Measurements from ENCODE around the gene AP1M1.
"Not testable (repeated sequence)": the region's sequence is repeated elsewhere in the genome, so short reads cannot be mapped to it uniquely, and the experiment has no call there.

The AP1M1 gene

GRCh38 chr19:16161840-16162239, 35.9 kb upstream of the AP1M1 start:
- H3K27ac ChIP-seq (ENCODE audit: low read depth, low read length) = no peak overlapping the region
- no peaks in the 10 kb centered on the region; the same call in 1 of the 2 replicates for H3K4me1 ChIP-seq (ENCODE audit: control insufficient read depth, insufficient read depth, low read length)
- H3K4me3 ChIP-seq (ENCODE audit: low read depth, low read length) = no peak overlapping the region
- no peaks in the 10 kb centered on the region for H3K27me3 ChIP-seq (ENCODE audit: control insufficient read depth, insufficient read depth, low read length)
- no peak overlapping the region for H3K9ac ChIP-seq (ENCODE audit: low read length)
- no peaks in the 10 kb centered on the region for H3K36me3 ChIP-seq (ENCODE audit: control insufficient read depth, insufficient read depth, low read length)
- H3K9me3 ChIP-seq (ENCODE audit: control insufficient read depth, insufficient read depth, low read depth, low read length) = no peaks in the 10 kb centered on the region

- Histone ChIP-seq H3K9me3 (ENCODE audit: control insufficient read depth, insufficient read depth, low read depth, low read length) (no peaks in the 10 kb centered on the region), H3K4me3 (ENCODE audit: low read depth, low read length) (no peak overlapping the region), H3K27ac (ENCODE audit: low read depth, low read length) (no peak overlapping the region), H3K4me1 (ENCODE audit: control insufficient read depth, insufficient read depth, low read length) (no peaks in the 10 kb centered on the region; the same call in 1 of the 2 replicates), H3K36me3 (ENCODE audit: control insufficient read depth, insufficient read depth, low read length) (no peaks in the 10 kb centered on the region), H3K27me3 (ENCODE audit: control insufficient read depth, insufficient read depth, low read length) (no peaks in the 10 kb centered on the region), H3K9ac (ENCODE audit: low read length) (no peak overlapping the region)
Observed at GRCh38 chr19:16164222-16164890, 33.4 kb upstream of the AP1M1 start.

- Histone ChIP-seq H3K4me3 (ENCODE audit: low read depth, low read length) (no peak overlapping the region), H3K36me3 (ENCODE audit: control insufficient read depth, insufficient read depth, low read length) (no peaks in the 10 kb centered on the region), H3K9me3 (ENCODE audit: control insufficient read depth, insufficient read depth, low read depth, low read length) (no peaks in the 10 kb centered on the region), H3K9ac (ENCODE audit: low read length) (no peak overlapping the region), H3K27me3 (ENCODE audit: control insufficient read depth, insufficient read depth, low read length) (no peaks in the 10 kb centered on the region), H3K27ac (ENCODE audit: low read depth, low read length) (no peak overlapping the region), H3K4me1 (ENCODE audit: control insufficient read depth, insufficient read depth, low read length) (no peaks in the 10 kb centered on the region)
Observed at GRCh38 chr19:16166417-16166816, 31.3 kb upstream of the AP1M1 start.

- H3K9ac ChIP-seq (ENCODE audit: low read length) = no peak overlapping the region
- H3K4me1 ChIP-seq (ENCODE audit: control insufficient read depth, insufficient read depth, low read length) = no peaks in the 10 kb centered on the region
- H3K36me3 ChIP-seq (ENCODE audit: control insufficient read depth, insufficient read depth, low read length) = no peaks in the 10 kb centered on the region
- H3K4me3 ChIP-seq (ENCODE audit: low read depth, low read length) = no peak overlapping the region
- H3K27ac ChIP-seq (ENCODE audit: low read depth, low read length) = no peak overlapping the region
- H3K9me3 ChIP-seq (ENCODE audit: control insufficient read depth, insufficient read depth, low read depth, low read length) = no peaks in the 10 kb centered on the region
- no peaks in the 10 kb centered on the region for H3K27me3 ChIP-seq (ENCODE audit: control insufficient read depth, insufficient read depth, low read length)
Observed at GRCh38 chr19:16167055-16167454, 30.7 kb upstream of the AP1M1 start.

- no peaks in the 10 kb centered on the region for H3K36me3 ChIP-seq (ENCODE audit: control insufficient read depth, insufficient read depth, low read length)
- no peak overlapping the region for H3K9ac ChIP-seq (ENCODE audit: low read length)
- H3K9me3 ChIP-seq (ENCODE audit: control insufficient read depth, insufficient read depth, low read depth, low read length) = no peaks in the 10 kb centered on the region
Observed at GRCh38 chr19:16168465-16169081, 29.1 kb upstream of the AP1M1 start.

GRCh38 chr19:16170134-16170533, 27.6 kb upstream of the AP1M1 start:
- H3K4me3 ChIP-seq (ENCODE audit: low read depth, low read length) = no peak overlapping the region
- H3K9ac ChIP-seq (ENCODE audit: low read length) = no peak overlapping the region
- no peak overlapping the region for H3K27ac ChIP-seq (ENCODE audit: low read depth, low read length)
- H3K9me3 ChIP-seq (ENCODE audit: control insufficient read depth, insufficient read depth, low read depth, low read length) = peaks cover 2% of the 10 kb centered on the region; the same call in 1 of the 2 replicates
- no peaks in the 10 kb centered on the region for H3K27me3 ChIP-seq (ENCODE audit: control insufficient read depth, insufficient read depth, low read length)
- no peaks in the 10 kb centered on the region for H3K4me1 ChIP-seq (ENCODE audit: control insufficient read depth, insufficient read depth, low read length)
- no peaks in the 10 kb centered on the region for H3K36me3 ChIP-seq (ENCODE audit: control insufficient read depth, insufficient read depth, low read length)

More at GRCh38 chr19:16168465-16169081, 29.1 kb upstream of the AP1M1 start:
- Histone ChIP-seq H3K27me3 (ENCODE audit: control insufficient read depth, insufficient read depth, low read length) (no peaks in the 10 kb centered on the region), H3K4me1 (ENCODE audit: control insufficient read depth, insufficient read depth, low read length) (no peaks in the 10 kb centered on the region), H3K4me3 (ENCODE audit: low read depth, low read length) (no peak overlapping the region), H3K27ac (ENCODE audit: low read depth, low read length) (no peak overlapping the region)

GRCh38 chr19:16175954-16176353, 21.8 kb upstream of the AP1M1 start:
- Histone ChIP-seq H3K9ac (ENCODE audit: low read length) (no peak overlapping the region), H3K36me3 (ENCODE audit: control insufficient read depth, insufficient read depth, low read length) (no peaks in the 10 kb centered on the region), H3K27me3 (ENCODE audit: control insufficient read depth, insufficient read depth, low read length) (no peaks in the 10 kb centered on the region), H3K9me3 (ENCODE audit: control insufficient read depth, insufficient read depth, low read depth, low read length) (peaks cover 7% of the 10 kb centered on the region; the same call in 1 of the 2 replicates), H3K4me3 (ENCODE audit: low read depth, low read length) (no peak overlapping the region), H3K27ac (ENCODE audit: low read depth, low read length) (no peak overlapping the region), H3K4me1 (ENCODE audit: control insufficient read depth, insufficient read depth, low read length) (no peaks in the 10 kb centered on the region)

GRCh38 chr19:16178866-16179265, 18.8 kb upstream of the AP1M1 start:
- H3K9me3 ChIP-seq (ENCODE audit: control insufficient read depth, insufficient read depth, low read depth, low read length); H3K4me1 ChIP-seq (ENCODE audit: control insufficient read depth, insufficient read depth, low read length); H3K36me3 ChIP-seq (ENCODE audit: control insufficient read depth, insufficient read depth, low read length); H3K4me3 ChIP-seq (ENCODE audit: low read depth, low read length); H3K9ac ChIP-seq (ENCODE audit: low read length); H3K27me3 ChIP-seq (ENCODE audit: control insufficient read depth, insufficient read depth, low read length); H3K27ac ChIP-seq (ENCODE audit: low read depth, low read length): not testable (repeated sequence)

- Histone ChIP-seq H3K9me3 (ENCODE audit: control insufficient read depth, insufficient read depth, low read depth, low read length) (0 out of 2 replicates have a peak, but pooled peaks cover 2% of the 10 kb centered on the region), H3K27me3 (ENCODE audit: control insufficient read depth, insufficient read depth, low read length) (no peaks in the 10 kb centered on the region), H3K4me3 (ENCODE audit: low read depth, low read length) (no peak overlapping the region), H3K4me1 (ENCODE audit: control insufficient read depth, insufficient read depth, low read length) (no peaks in the 10 kb centered on the region), H3K27ac (ENCODE audit: low read depth, low read length) (no peak overlapping the region), H3K9ac (ENCODE audit: low read length) (no peak overlapping the region), H3K36me3 (ENCODE audit: control insufficient read depth, insufficient read depth, low read length) (no peaks in the 10 kb centered on the region)
Observed at GRCh38 chr19:16180611-16181010, 17.1 kb upstream of the AP1M1 start.

GRCh38 chr19:16184665-16185122, 13.0 kb upstream of the AP1M1 start:
- peaks cover 23% of the 10 kb centered on the region for H3K36me3 ChIP-seq (ENCODE audit: control insufficient read depth, insufficient read depth, low read length)
- H3K4me3 ChIP-seq (ENCODE audit: low read depth, low read length) = peak overlapping the region; percentile 96
- H3K4me1 ChIP-seq (ENCODE audit: control insufficient read depth, insufficient read depth, low read length) = no peaks in the 10 kb centered on the region
- no peaks in the 10 kb centered on the region for H3K9me3 ChIP-seq (ENCODE audit: control insufficient read depth, insufficient read depth, low read depth, low read length)
- H3K27me3 ChIP-seq (ENCODE audit: control insufficient read depth, insufficient read depth, low read length) = no peaks in the 10 kb centered on the region
- H3K9ac ChIP-seq (ENCODE audit: low read length) = peak overlapping the region; percentile 53
- H3K27ac ChIP-seq (ENCODE audit: low read depth, low read length) = no peak overlapping the region

- peaks cover 29% of the 10 kb centered on the region for H3K36me3 ChIP-seq (ENCODE audit: control insufficient read depth, insufficient read depth, low read length)
- no peaks in the 10 kb centered on the region for H3K9me3 ChIP-seq (ENCODE audit: control insufficient read depth, insufficient read depth, low read depth, low read length)
- no peaks in the 10 kb centered on the region for H3K27me3 ChIP-seq (ENCODE audit: control insufficient read depth, insufficient read depth, low read length)
- H3K4me3 ChIP-seq (ENCODE audit: low read depth, low read length) = peak within 1 kb of the TSS; percentile 96
- H3K4me1 ChIP-seq (ENCODE audit: control insufficient read depth, insufficient read depth, low read length) = no peaks in the 10 kb centered on the region
- H3K9ac ChIP-seq (ENCODE audit: low read length) = peak within 1 kb of the TSS; percentile 98
- peak within 1 kb of the TSS; percentile 85 for H3K27ac ChIP-seq (ENCODE audit: low read depth, low read length)
Observed at GRCh38 chr19:16185123-16185767, 12.5 kb upstream of the AP1M1 start, which contains the start of gene FAM32A. Gene FAM32A (plus strand): TSS chr19:16185410. CDS start chr19:16185443, 33 bp downstream.
